Mononuclear cell (primary cell): Measurements from ENCODE around the gene CRELD1. TPM values are rescaled to one million over a fixed set of nuclear protein-coding genes. Genes with fewer than 3 reads are reported as not detected.
"Not testable (repeated sequence)": the region's sequence is repeated elsewhere in the genome, so short reads cannot be mapped to it uniquely, and the experiment has no call there.

Source experiments
- H3K27me3 ChIP-seq: 2 replicates; pipeline ENCODE4 v1.6.0; 2011; ENCODE audit warnings: low read length, control low read depth; ENCODE audit not compliant: insufficient read depth
- H3K4me1 ChIP-seq: 2 replicates; pipeline ENCODE4 v1.5.1; 2011; ENCODE audit warnings: mild to moderate bottlenecking, low read length, control low read depth; ENCODE audit not compliant: insufficient read depth
- H3K4me3 ChIP-seq: 2 replicates; pipeline ENCODE4 v1.5.1; 2011; ENCODE audit warnings: mild to moderate bottlenecking, low read length, moderate library complexity
- H3K9me3 ChIP-seq: 2 replicates; pipeline ENCODE4 v1.5.1; 2011; ENCODE audit warnings: low read depth, mild to moderate bottlenecking, control low read depth, low read length
- total RNA-seq: library from RNA; depleted of rRNA; stranded (reverse); fragments of >200 nt; gene quantifications from one replicate; pipeline ENCODE4 v1.2.3, GENCODE V29; 2012

Gene CRELD1
- total RNA-seq, 1 donor: 7.2 TPM

- no peaks in the 10 kb centered on the region for H3K9me3 ChIP-seq
These were observed 4.0 kb downstream of the CRELD1 start for GRCh38 chr3:9937486-9938238.

GRCh38 chr3:9938966-9939365, 5.3 kb downstream of the CRELD1 start:
- no peaks in the 10 kb centered on the region for H3K9me3 ChIP-seq
- no peak overlapping the region for H3K4me3 ChIP-seq
- peaks cover 19% of the 10 kb centered on the region for H3K4me1 ChIP-seq
- no peaks in the 10 kb centered on the region for H3K27me3 ChIP-seq

More at GRCh38 chr3:9937486-9938238, 4.0 kb downstream of the CRELD1 start:
- Histone ChIP-seq H3K4me1 (peaks cover 28% of the 10 kb centered on the region), H3K27me3 (no peaks in the 10 kb centered on the region), H3K4me3 (no peak overlapping the region)

- not testable (repeated sequence) for H3K4me1 ChIP-seq, H3K27me3 ChIP-seq, H3K9me3 ChIP-seq, H3K4me3 ChIP-seq
These were observed 6.3 kb downstream of the CRELD1 start for GRCh38 chr3:9939906-9940305.

GRCh38 chr3:9940746-9941145, 7.1 kb downstream of the CRELD1 start:
- Histone ChIP-seq H3K27me3 (no peaks in the 10 kb centered on the region), H3K4me3 (no peak overlapping the region), H3K9me3 (no peaks in the 10 kb centered on the region), H3K4me1 (peaks cover 3% of the 10 kb centered on the region)

GRCh38 chr3:9942164-9942563, 8.5 kb downstream of the CRELD1 start:
- Histone ChIP-seq H3K9me3 (no peaks in the 10 kb centered on the region), H3K4me3 (no peak overlapping the region), H3K4me1 (peaks cover 11% of the 10 kb centered on the region), H3K27me3 (no peaks in the 10 kb centered on the region)

- H3K27me3 ChIP-seq: no peaks in the 10 kb centered on the region
- no peak overlapping the region for H3K4me3 ChIP-seq
- no peaks in the 10 kb centered on the region for H3K9me3 ChIP-seq
- H3K4me1 ChIP-seq: peaks cover 11% of the 10 kb centered on the region
These were observed 9.5 kb downstream of the CRELD1 start for GRCh38 chr3:9942934-9943690.

GRCh38 chr3:9944271-9944670, 10.6 kb downstream of the CRELD1 start:
- H3K4me1 ChIP-seq: peaks cover 11% of the 10 kb centered on the region
- H3K9me3 ChIP-seq: no peaks in the 10 kb centered on the region
- no peaks in the 10 kb centered on the region for H3K27me3 ChIP-seq
- no peak overlapping the region for H3K4me3 ChIP-seq

- no peaks in the 10 kb centered on the region for H3K9me3 ChIP-seq
- no peaks in the 10 kb centered on the region for H3K27me3 ChIP-seq
- peaks cover 11% of the 10 kb centered on the region for H3K4me1 ChIP-seq
- H3K4me3 ChIP-seq: no peak overlapping the region
These were observed 11.7 kb downstream of the CRELD1 start for GRCh38 chr3:9945358-9945757.

- H3K27me3 ChIP-seq: no peaks in the 10 kb centered on the region
- no peaks in the 10 kb centered on the region for H3K9me3 ChIP-seq
- H3K4me3 ChIP-seq: peak overlapping the region; percentile 40
- H3K4me1 ChIP-seq: peaks cover 16% of the 10 kb centered on the region
These were observed 12.7 kb downstream of the CRELD1 start for GRCh38 chr3:9946112-9947024.

- peaks cover 25% of the 10 kb centered on the region for H3K4me1 ChIP-seq
- no peaks in the 10 kb centered on the region for H3K9me3 ChIP-seq
- no peaks in the 10 kb centered on the region for H3K27me3 ChIP-seq
- H3K4me3 ChIP-seq: no peak overlapping the region
These were observed 13.7 kb downstream of the CRELD1 start for GRCh38 chr3:9947025-9947995.

GRCh38 chr3:9948586-9948985, 15.0 kb downstream of the CRELD1 start:
- Histone ChIP-seq H3K27me3 (no peaks in the 10 kb centered on the region), H3K9me3 (no peaks in the 10 kb centered on the region), H3K4me3 (no peak overlapping the region), H3K4me1 (peaks cover 25% of the 10 kb centered on the region)

- Histone ChIP-seq H3K4me3 (no peak overlapping the region), H3K9me3 (no peaks in the 10 kb centered on the region), H3K4me1 (peaks cover 25% of the 10 kb centered on the region), H3K27me3 (no peaks in the 10 kb centered on the region)
These were observed 15.5 kb downstream of the CRELD1 start for GRCh38 chr3:9949115-9949514.

GRCh38 chr3:9949626-9950025, 16.0 kb downstream of the CRELD1 start:
- Histone ChIP-seq H3K4me3 (no peak overlapping the region), H3K9me3 (no peaks in the 10 kb centered on the region), H3K4me1 (peaks cover 25% of the 10 kb centered on the region), H3K27me3 (no peaks in the 10 kb centered on the region)

GRCh38 chr3:9951126-9951525, 17.5 kb downstream of the CRELD1 start:
- Histone ChIP-seq H3K4me1 (peaks cover 22% of the 10 kb centered on the region), H3K27me3 (no peaks in the 10 kb centered on the region), H3K4me3 (no peak overlapping the region), H3K9me3 (no peaks in the 10 kb centered on the region)
